NCI-H1105 treated with DMSO at 0.1 percent for 48 hours (cell line): ENCODE measurements around the gene SPTBN4.
"Not testable (repeated sequence)": the region's sequence is repeated elsewhere in the genome, so short reads cannot be mapped to it uniquely, and the experiment has no call there.

ENCODE experiments used
- DNase-seq: peaks from one replicate; lab custom pipeline; 2025; lab: John Stamatoyannopoulos, UW

Gene SPTBN4

DNA sequence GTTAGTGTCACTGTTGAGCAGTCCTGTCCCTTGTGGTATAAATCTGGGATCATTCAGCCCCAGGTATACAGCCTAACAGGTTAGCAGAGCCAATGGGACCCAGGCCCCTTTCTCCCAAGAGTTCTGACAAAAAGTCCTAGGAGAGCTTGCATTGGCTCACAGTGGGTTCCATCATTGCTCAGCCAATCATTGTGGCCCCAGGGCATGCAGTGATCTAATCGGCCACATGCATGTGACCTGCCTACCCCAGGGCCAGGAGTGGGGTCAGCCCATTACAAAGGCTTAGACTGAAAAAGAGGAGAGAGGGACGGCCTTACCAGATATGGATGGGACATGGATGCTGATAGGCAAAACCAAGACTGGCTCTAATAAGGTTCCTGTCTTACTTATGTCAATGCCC lies 41.1 kb downstream of the SPTBN4 start:
- DNase-seq = no peak

- DNase-seq = no peak
Observed at GRCh38 chr19:40508739-40509260, 42.0 kb downstream of the SPTBN4 start.

- DNase-seq = no peak
Observed at GRCh38 chr19:40510526-40511115, 43.8 kb downstream of the SPTBN4 start.

- DNase-seq = no peak
Observed at GRCh38 chr19:40511487-40511886, 44.7 kb downstream of the SPTBN4 start.

DNA sequence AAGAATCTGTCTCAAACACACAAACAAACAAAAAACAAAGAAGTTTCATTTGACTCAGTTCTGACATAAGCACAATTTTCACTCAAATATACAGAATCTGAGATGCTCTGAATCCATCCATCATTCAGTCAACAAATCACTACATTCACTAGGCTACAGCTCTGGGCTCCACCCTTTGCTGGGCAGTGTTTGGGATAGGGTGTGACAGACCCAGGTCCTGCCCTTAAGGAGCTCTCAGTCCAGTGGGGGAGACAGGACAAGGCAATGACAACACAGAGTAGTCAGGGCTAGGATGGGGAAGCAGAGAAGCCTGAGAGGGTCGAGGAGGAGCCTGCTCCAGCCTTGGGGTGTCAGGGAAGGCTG lies 45.3 kb downstream of the SPTBN4 start:
- DNase-seq = no peak

DNA sequence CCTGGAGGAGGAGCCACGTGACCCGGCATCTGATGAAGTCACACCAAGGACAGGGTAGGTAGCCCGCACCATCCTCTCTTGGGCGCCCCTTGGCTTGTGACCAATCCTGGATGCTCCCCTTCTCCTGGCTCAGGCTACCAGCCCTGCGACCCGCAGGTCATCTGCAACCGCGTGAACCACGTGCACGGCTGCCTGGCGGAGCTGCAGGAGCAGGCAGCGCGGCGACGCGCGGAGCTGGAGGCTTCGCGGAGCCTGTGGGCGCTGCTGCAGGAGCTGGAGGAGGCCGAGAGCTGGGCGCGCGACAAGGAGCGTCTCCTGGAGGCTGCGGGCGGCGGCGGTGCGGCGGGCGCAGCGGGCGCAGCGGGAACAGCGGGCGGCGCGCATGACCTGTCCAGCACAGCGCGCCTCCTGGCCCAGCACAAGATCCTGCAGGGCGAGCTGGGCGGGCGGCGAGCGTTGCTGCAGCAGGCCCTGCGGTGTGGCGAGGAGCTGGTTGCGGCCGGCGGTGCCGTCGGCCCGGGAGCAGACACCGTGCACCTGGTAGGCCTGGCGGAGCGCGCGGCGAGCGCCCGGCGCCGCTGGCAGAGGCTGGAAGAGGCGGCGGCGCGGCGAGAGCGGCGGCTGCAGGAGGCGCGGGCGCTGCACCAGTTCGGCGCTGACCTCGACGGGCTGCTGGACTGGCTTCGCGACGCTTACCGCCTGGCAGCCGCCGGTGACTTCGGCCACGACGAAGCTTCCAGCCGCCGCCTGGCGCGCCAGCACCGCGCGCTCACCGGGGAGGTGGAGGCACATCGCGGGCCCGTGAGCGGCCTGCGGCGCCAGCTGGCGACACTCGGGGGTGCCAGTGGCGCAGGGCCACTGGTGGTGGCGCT lies 45.9 kb downstream of the SPTBN4 start:
- peak; percentile 37 for DNase-seq

DNA sequence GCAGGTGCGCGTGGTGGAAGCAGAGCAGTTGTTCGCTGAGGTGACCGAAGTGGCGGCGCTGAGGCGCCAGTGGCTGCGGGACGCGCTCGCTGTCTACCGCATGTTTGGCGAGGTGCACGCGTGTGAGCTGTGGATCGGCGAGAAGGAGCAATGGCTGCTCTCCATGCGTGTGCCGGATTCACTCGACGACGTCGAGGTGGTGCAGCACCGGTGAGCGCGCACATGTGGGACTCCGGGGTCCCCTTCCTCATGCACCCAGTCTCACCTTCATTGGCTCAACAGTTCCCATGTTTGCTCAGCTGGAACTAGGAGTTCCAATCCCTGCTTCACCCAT lies 46.5 kb downstream of the SPTBN4 start:
- no peak for DNase-seq

- DNase-seq = no peak
Observed at GRCh38 chr19:40513741-40514315, 47.0 kb downstream of the SPTBN4 start.

GRCh38 chr19:40517248-40517647 lies 50.4 kb downstream of the SPTBN4 start:
- no peak for DNase-seq

- DNase-seq = peak; percentile 2
Observed at GRCh38 chr19:40519352-40520322, 52.8 kb downstream of the SPTBN4 start.

- DNase-seq = no peak
Observed at GRCh38 chr19:40521276-40521675, 54.5 kb downstream of the SPTBN4 start.

- not testable (repeated sequence) for DNase-seq
Observed at GRCh38 chr19:40521900-40522299, 55.1 kb downstream of the SPTBN4 start.

DNA sequence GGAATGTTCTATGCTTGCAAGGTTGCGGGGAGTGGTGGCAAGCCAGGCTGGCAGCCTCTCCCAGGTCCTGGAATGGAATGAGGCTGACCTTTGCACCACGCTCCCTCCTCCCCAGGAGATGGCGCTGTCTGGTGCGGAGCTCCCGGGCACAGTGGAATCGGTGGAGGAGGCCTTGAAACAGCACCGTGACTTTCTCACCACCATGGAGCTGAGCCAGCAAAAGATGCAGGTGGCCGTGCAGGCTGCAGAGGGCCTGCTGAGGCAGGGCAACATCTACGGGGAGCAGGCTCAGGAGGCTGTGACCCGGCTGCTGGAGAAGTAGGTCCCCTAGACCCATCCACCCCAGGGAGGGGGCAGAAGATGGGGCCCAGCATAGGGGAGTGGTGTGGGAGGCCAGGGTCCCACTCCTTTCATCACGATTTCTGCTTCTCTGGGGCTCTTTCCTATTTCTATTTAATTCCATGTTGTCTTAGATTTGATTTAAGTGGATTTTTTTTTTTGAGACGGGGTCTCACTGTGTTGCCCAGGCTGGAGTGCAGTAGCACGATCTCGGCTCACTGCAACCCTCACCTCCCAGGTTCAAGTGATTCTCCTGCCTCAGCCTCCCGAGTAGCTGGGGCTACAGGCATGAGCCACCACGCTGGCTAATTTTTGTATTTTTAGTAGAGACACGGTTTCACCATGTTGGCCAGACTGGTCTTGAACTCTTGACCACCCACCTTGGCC lies 56.7 kb downstream of the SPTBN4 start:
- peak; percentile 59 for DNase-seq

DNA sequence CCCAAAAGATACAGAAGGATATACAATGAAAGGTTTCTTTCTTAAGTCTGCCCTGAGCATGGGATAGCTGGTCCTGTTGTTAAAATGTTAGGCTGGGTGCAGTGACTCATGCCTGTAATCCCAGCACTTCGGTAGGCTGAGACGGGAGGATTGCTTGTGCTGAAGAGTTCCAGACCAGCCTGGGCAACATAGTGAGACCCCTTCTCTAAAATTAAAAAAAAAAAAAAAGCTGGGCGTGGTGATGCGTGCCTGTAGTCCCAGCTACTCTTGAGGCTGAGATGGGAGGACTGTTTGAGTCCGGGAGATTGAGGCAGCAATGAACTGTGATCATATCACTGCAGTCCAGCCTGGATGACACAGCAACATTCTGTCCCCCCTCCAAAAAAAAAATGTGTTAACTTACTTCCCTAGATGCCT lies 57.3 kb downstream of the SPTBN4 start:
- no peak for DNase-seq

DNA sequence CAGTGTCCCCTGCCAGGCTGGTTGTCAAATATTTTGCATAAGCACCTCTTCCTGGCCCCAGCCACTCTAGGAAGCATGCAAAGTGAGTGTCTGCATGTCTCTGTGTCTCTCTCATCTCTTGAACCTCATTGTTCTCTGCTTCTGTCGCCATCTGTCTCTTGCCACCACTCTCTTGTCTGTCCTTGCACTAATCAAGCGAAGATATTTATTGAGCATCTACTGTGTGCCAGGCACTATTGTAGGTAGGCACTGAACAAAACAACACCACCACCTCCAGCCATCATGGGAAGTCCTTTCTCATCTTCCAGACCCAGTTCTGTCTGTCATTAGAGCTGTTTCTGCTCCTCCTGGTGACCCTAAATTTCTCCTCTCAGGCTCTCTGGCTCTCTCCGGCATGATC lies 57.9 kb downstream of the SPTBN4 start:
- no peak for DNase-seq

- DNase-seq = no peak
Observed at GRCh38 chr19:40525234-40526051, 58.6 kb downstream of the SPTBN4 start.

- no peak for DNase-seq
Observed at GRCh38 chr19:40528078-40528477, 61.3 kb downstream of the SPTBN4 start.

DNA sequence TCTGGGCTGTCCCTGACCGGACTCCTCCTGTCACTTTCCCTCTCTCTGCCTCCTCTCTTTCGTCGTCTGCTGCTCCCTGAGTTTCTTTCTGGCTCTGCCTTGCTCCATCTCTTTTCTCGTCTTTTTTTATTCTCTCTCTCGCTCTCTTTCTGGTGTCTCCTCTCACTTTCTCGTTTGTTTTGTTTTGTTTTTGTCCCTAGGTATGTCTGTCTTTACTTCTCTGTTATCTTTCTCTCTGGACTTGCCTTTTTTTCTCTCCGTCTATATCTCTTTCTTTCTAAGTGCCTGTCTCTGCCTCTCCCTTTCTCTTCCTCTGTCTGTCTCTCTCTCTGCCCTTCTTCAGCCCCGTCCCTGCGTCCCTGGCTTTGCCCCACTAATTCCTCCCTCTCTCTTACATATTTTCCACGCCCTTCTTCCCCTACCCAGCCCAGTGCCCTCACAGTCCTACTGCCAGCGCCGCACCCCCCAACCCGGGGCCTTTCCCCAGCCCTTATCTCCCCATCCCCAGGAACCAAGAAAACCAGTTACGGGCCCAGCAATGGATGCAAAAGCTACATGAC lies 61.8 kb downstream of the SPTBN4 start:
- no peak for DNase-seq

DNA sequence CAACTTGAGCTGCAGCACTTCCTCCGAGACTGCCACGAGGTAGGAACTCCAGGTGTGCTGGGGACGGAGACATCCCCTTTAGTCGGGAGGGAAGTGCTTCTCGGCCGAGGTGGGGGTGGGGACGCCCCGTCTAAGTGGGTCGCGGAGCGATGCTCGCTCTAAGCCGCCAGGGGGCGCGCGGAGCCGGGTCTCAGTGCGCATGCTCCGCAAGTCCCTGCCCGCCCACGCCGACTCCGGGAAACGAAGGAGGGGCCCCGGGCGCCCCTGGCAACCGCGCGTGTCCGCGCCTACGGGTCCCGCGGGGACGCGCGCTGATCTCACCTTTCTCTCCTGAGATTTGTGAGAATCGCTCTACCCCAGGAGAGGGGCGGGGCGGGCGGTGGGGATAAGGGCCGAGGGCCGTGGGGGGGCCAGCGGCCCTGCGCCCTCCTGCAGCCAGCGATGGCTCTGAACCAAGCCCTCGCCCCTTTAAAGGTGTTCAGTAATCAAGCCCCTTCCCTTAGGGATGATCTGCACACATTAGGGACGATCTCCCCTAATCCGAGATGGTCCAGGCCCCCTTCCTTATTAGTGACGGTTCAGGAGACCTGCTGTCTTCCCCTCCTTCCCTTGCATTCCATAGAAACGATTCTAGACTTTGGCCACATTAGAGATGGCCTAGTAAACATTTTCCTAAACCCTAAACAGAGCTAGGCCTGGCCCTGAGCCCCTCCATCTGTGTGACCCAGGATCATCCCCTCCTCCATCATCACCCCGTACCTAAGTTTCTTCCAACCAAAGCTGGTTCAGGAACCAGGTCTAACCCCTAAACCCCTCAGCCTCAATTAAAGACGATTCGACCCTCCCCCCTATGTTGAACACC lies 62.5 kb downstream of the SPTBN4 start:
- peak; percentile 86 for DNase-seq
